Type B pancreatic cell (in vitro differentiated cells): Measurements from ENCODE around the gene BRD4. TPM values are rescaled to one million over a fixed set of nuclear protein-coding genes. Genes with fewer than 3 reads are reported as not detected.

ENCODE experiments used
- DNase-seq: peaks from one replicate; pipeline ENCODE4 v3.0.0; 2021; ENCODE audit warnings: mixed read lengths; ENCODE audit not compliant: unreplicated experiment; ENCODE audit errors: extremely low spot score
- H3K27ac Mint-ChIP-seq: 2 replicates; pipeline ENCODE4 v1.8.0; 2021; ENCODE audit warnings: mild to moderate bottlenecking, mixed read lengths
- H3K27me3 Mint-ChIP-seq: 2 replicates; pipeline ENCODE4 v1.8.0; 2021; ENCODE audit warnings: mixed read lengths
- H3K36me3 Mint-ChIP-seq: 2 replicates; pipeline ENCODE4 v1.8.0; 2021; ENCODE audit warnings: mixed read lengths
- H3K4me1 Mint-ChIP-seq: one replicate; pipeline ENCODE4 v1.8.0; 2021; ENCODE audit warnings: mixed read lengths; ENCODE audit not compliant: unreplicated experiment
- H3K4me3 Mint-ChIP-seq: 2 replicates; pipeline ENCODE4 v1.8.0; 2021; ENCODE audit warnings: mild to moderate bottlenecking, mixed read lengths
- H3K9me3 Mint-ChIP-seq: 2 replicates; pipeline ENCODE4 v1.8.0; 2021; ENCODE audit warnings: mixed read lengths
- CTCF ChIP-seq: fragments of 200-600 bp; sonication (generic); conservative IDR thresholded peaks from 2 replicates; pipeline ENCODE4 v1.5.0; 2021; ENCODE audit warnings: antibody characterized with exemption, mild to moderate bottlenecking
- total RNA-seq: library from RNA; stranded (reverse); gene quantifications from 2 replicates; pipeline ENCODE4 v1.2.1, GENCODE V29; 2021; ENCODE audit warnings: low replicate concordance

Gene BRD4
- total RNA-seq, 1 donor from 2014 or later, result 123 TPM

- no peaks in the 10 kb centered on the region for H3K27me3 Mint-ChIP-seq
- H3K27ac Mint-ChIP-seq, result peak overlapping the region; percentile 13
- no peak for TF ChIP-seq CTCF
- peaks cover 72% of the 10 kb centered on the region for H3K4me1 Mint-ChIP-seq
- H3K9me3 Mint-ChIP-seq, result no peaks in the 10 kb centered on the region
- H3K36me3 Mint-ChIP-seq, result peaks cover 15% of the 10 kb centered on the region
- H3K4me3 Mint-ChIP-seq, result no peak overlapping the region
- no peak for DNase-seq
Observed at GRCh38 chr19:15293781-15294491, 38.4 kb downstream of the BRD4 start.

DNA sequence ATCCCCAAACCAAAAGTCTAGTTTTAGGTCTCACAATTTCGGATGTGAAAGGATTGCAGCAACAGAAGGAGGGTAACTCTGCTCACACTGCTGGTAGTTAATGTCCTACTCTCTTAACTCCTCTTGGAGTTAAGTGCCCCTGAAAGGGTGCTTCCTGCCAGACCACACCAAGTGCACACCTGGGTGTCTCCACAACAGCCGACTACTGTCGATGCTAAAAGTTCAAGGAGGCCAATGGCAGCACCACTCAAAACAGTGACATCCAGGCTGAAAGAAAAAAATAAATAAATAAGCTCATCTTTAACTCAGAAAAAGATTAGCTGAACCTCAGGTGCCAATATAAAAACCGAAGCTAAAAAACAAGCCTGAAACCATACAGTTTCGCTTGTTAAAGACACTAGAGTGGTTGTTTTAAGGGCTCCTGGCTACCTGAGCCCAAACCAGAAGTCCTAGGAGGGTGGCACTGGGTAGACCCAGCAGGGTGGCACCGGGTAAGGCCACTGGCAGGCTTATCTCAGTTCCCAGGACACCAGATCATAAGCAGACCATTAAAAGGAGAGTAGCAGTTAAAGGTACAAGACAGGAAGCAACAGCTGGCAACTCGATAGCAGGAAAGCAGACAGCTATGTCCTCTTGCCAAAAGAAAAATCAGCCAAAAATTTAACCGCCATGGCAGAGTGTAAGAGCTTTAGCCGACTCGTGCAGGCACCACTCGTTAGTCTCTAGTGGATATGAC, 39.3 kb downstream of the BRD4 start:
- H3K4me3 Mint-ChIP-seq, result no peak overlapping the region
- peaks cover 75% of the 10 kb centered on the region for H3K4me1 Mint-ChIP-seq
- H3K9me3 Mint-ChIP-seq, result no peaks in the 10 kb centered on the region
- TF ChIP-seq CTCF, result no peak
- H3K27ac Mint-ChIP-seq, result no peak overlapping the region
- H3K27me3 Mint-ChIP-seq, result no peaks in the 10 kb centered on the region
- peaks cover 15% of the 10 kb centered on the region for H3K36me3 Mint-ChIP-seq
- DNase-seq, result no peak

DNA sequence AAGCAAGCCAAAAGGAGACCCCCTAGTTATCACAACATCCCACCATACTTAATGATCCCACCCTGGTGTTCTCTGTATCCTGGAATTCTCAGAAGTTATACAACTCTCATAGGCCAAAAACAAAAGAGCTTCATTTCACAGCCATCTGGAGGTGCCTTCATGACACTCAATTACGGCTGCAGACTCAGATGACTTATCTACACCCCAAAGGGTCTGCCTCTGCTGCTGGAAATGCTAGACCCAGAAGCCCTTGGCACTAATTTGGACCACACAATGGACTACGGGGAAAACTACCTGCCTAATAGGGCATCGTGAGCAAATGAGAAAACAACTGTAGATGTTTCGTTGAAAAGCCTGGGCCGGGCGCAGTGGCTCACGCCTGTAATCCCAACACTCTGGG, 40.2 kb downstream of the BRD4 start:
- DNase-seq, result no peak

DNA sequence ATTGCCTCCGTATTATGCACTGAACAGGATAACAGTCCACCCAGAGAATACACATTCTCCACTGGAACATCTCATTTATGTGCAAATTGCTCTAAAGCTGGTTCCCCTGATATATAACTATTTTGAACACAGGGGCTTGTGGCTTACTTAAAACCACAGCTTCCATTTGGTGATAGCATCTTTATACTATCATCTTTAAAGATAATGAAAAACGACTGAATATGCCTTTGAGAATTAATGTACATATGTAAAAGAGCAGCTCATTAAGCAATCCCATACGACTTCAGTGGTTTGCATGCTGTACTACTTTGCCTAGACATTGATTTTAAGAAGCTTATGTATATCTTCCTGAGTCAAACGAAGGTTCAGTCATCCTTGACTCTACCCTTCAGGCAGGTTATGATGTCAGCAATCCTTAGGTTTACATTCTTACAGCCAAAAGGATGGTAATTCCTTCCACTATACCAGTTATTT, 40.8 kb downstream of the BRD4 start:
- Mint-ChIP-seq H3K4me1 (peaks cover 68% of the 10 kb centered on the region), H3K36me3 (peaks cover 15% of the 10 kb centered on the region), H3K27me3 (no peaks in the 10 kb centered on the region), H3K27ac (peak overlapping the region; percentile 15), H3K9me3 (no peaks in the 10 kb centered on the region), H3K4me3 (no peak overlapping the region)
- TF ChIP-seq CTCF, result no peak
- DNase-seq, result no peak

More for the DNA sequence above, 40.2 kb downstream of the BRD4 start:
- Mint-ChIP-seq H3K9me3 (no peaks in the 10 kb centered on the region), H3K36me3 (peaks cover 15% of the 10 kb centered on the region), H3K27me3 (no peaks in the 10 kb centered on the region), H3K27ac (peak overlapping the region; percentile 15), H3K4me3 (no peak overlapping the region), H3K4me1 (peaks cover 74% of the 10 kb centered on the region)
- no peak for TF ChIP-seq CTCF

GRCh38 chr19:15291089-15291488, 41.2 kb downstream of the BRD4 start:
- Mint-ChIP-seq H3K4me3 (no peak overlapping the region), H3K9me3 (no peaks in the 10 kb centered on the region), H3K4me1 (peaks cover 68% of the 10 kb centered on the region), H3K27me3 (no peaks in the 10 kb centered on the region), H3K36me3 (peaks cover 11% of the 10 kb centered on the region), H3K27ac (no peak overlapping the region)
- no peak for DNase-seq
- no peak for TF ChIP-seq CTCF
